Loucy (cell line): Measurements from ENCODE around the gene FPR3.

Source experiments
- CTCF ChIP-seq: fragments of 200-600 bp; sonication (generic); conservative IDR thresholded peaks from 2 replicates; pipeline ENCODE4 v1.5.1; 2014; ENCODE audit warnings: mild to moderate bottlenecking, antibody characterized with exemption, low read length
- EZH2phosphoT487 ChIP-seq: fragments of 200-600 bp; IDR thresholded peaks from 2 replicates; pipeline ENCODE4 v1.6.1; 2018; ENCODE audit warnings: antibody characterized with exemption, mild to moderate bottlenecking, moderate library complexity, borderline replicate concordance

- TF ChIP-seq CTCF: no peak
- no peak for TF ChIP-seq EZH2phosphoT487
These were observed 28.0 kb downstream of the FPR3 start for GRCh38 chr19:51822946-51823345.
